CMK (cell line): Measurements from ENCODE around the gene HNRNPM.
A peak's percentile ranks its signal among the peaks of the same experiment; 100 is the strongest.
"Not testable (repeated sequence)": the region's sequence is repeated elsewhere in the genome, so short reads cannot be mapped to it uniquely, and the experiment has no call there.

Experiments used
- DNase-seq: peaks from one replicate; pipeline ENCODE4 v3.0.0-alpha.2; 2010; ENCODE audit warnings: low read depth

HNRNPM gene

GRCh38 chr19:8444677-8445487 is at the start of gene HNRNPM:
TSS of gene HNRNPM (plus strand) at chr19:8444975. CDS start at chr19:8444999, 24 bp downstream.
- peak; percentile 93 for DNase-seq

- DNase-seq, result no peak
These were observed 49.1 kb upstream of the HNRNPM start for GRCh38 chr19:8395621-8396082.

- DNase-seq, result no peak
These were observed 48.6 kb upstream of the HNRNPM start for GRCh38 chr19:8396185-8396562.

- no peak for DNase-seq
These were observed 48.1 kb upstream of the HNRNPM start for GRCh38 chr19:8396563-8397203.

- no peak for DNase-seq
These were observed 47.5 kb upstream of the HNRNPM start for GRCh38 chr19:8397271-8397670.

DNA sequence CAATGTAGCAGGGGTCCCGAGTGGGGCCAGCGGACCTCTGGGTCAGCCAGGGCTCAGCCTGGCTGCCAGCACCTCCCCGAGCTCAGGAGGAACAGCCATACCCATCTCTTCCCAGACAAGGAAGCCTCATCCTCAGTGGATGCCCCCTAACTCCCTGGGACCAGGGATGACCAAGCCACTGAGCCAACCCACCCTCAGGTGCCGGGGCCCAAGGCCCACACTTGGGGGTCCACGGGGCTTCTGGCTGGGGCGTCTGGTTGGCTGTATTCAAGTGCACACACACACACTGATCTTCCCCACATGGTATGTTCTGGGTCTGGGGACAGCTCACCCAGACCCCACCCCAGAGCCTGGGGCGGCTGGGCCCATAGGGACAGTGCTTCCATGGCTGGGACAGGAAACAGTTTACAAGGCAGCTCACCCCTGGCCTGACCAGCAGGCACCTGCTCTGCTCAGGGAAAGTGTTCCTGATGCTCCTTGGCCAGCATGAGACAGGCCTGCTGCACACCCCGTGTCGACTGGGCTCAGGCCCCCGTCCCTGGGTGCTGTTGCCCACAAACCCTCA is 46.9 kb upstream of the HNRNPM start:
- DNase-seq, result no peak

DNA sequence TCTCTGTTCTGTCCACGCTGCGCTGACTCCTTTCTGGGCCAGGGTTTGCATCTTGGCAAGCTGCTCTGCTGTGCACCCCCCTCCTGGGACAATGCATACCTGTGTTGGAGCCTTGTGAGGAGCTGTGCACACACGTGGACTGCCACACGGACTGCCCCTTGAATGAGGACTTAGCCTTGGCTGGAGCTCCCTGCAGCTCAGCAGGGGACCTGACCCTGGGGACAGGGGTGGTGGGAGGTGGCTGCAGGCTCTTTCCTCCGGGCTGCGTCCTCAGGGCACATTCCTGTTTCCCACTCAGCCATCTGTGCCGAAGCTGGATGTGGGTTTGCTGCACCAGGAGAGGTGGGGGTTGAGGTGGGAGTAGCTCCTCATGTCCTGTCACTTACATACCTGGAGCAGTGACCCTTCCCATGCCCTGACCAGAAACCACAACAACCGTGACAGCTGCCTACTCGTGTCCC is 46.4 kb upstream of the HNRNPM start:
- DNase-seq, result no peak

DNA sequence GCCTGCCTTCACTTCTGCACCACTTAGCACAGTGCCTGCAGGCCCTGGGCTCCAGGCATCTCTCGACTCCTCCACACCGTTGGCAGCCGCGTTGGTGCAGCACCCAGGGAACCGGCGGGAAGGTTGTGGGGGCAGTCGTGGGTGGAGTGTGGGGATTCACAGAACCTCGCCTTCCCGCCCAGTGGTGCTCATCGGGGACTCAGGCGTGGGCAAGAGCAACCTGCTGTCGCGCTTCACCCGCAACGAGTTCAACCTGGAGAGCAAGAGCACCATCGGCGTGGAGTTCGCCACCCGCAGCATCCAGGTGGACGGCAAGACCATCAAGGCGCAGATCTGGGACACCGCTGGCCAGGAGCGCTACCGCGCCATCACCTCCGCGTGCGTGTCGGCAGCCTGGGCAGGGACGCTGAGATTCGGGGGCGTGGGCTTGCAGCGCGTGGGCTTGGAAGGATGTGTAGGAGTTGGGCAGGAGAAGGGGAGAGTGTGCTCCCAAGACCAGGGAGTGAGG is 45.0 kb upstream of the HNRNPM start:
- DNase-seq, result no peak

- no peak for DNase-seq
These were observed 42.8 kb upstream of the HNRNPM start for GRCh38 chr19:8401981-8402411.

DNA sequence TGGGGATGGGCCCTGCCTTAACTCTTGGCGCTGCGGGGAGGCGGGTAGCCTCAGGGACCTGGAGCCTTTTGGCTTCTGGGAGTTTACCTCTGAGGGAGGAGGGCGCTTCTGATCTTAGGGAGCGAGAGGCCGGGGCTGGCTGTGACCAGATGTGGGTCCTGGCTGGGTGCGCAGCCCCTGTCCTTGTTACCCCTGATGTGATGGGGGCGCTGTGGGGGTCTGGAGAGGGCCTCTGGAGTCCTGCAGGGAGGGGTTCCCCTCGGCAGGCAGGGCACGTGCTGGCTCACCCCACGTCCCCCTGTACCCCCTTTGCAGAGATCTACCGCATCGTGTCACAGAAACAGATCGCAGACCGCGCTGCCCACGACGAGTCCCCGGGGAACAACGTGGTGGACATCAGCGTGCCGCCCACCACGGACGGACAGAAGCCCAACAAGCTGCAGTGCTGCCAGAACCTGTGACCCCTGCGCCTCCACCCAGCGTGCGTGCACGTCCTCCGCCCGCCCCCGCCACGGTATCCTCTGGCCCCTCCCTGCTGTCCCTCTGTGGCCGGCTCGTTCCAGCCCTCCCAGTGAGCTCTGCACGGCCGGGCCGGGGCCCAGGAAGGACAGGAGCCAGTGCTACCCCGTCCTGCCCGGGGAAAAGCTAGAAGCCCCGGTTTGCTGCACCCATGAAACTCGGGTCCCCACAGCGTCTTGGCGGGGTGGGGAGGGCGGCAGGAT is 41.5 kb upstream of the HNRNPM start:
- DNase-seq, result no peak

DNA sequence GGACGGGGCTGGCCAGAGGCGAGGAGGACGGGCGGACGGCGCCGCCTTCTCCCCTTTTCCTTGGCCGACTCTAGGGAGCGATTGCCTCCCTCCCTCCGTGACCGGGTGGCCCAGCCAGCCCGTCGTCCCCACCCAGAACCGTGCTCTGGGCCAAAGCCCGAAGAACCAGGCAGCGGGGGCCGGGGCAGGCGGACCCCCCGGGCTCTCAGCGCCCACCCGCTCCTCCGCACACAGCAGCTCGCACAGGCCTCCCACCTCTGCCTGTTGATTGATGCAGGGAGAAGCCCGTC is 41.0 kb upstream of the HNRNPM start:
- no peak for DNase-seq

- no peak for DNase-seq
These were observed 40.2 kb upstream of the HNRNPM start for GRCh38 chr19:8404391-8405151.

- not testable (repeated sequence) for DNase-seq
These were observed 34.1 kb upstream of the HNRNPM start for GRCh38 chr19:8410718-8411117.

GRCh38 chr19:8412783-8413628 is 31.8 kb upstream of the HNRNPM start, which contains the start of gene MARCHF2:
TSS of gene MARCHF2 (plus strand) at chr19:8413305. CDS start at chr19:8421841, 8,536 bp downstream.
- peak; percentile 90 for DNase-seq

- no peak for DNase-seq
These were observed 31.2 kb upstream of the HNRNPM start for GRCh38 chr19:8413629-8413995.

GRCh38 chr19:8416796-8417195 is 28.0 kb upstream of the HNRNPM start:
- no peak for DNase-seq

DNA sequence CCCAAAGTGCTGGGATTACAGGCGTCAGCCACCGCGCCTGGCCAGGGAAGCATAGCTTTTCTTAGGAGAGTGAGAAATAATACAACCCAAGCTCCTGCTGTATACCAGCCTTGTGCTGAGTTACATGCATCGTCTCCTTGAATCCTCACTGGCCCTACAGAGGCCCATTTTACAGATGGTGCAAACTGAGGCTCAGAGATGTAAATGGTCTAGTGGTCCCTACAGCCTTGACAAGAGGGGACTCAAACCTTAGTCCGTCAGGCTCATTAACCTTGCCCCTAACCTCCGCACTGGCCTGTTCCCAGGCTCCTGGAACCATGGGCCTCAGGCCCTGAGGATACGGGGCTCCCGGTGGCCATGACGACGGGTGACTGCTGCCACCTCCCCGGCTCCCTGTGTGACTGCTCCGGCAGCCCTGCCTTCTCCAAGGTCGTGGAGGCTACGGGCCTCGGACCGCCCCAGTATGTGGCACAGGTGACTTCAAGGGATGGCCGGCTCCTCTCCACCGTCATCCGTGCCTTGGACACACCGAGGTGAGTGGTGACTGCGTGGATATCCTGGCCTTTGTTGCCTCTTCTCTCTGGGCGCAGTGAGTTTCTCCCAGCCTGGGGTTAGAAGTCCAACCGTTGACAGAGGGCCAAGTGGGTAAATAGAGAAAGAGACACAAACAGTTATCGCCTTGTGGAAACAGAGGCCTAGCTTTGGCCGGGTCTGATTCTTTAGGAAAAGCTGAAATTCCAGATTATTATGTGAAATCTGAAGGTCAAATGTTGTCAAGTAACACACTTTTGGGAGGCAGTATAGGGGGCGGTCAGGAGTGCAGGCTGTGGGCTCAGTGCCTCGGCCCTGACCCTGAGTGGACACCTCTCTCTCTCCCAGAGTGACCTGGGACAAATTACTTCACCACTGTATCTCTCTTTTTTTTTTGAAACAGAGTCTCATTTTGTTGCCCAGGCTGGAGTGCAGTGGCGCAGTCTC is 23.0 kb upstream of the HNRNPM start:
- DNase-seq, result no peak

DNA sequence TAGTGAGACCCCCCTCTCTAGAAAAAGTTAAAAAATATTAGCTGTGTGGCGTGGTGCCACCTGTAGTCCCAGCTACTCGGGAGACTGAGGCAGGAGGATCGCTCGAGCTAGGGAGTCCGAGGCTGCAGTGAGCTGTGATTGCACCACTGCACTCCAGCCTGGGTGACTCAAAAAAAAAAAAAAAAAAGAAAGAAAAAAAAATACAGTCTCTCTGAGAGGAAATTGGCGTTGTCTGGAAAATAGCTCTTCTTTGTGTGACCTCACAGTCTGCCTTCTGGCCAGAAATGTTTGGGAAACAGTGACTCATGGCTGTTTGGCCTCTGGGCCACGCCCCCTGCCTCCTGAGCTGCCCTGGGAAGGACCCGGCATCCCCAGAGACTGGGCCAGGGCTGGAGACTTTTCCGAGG is 21.0 kb upstream of the HNRNPM start:
- no peak for DNase-seq

GRCh38 chr19:8425331-8425730 is 19.4 kb upstream of the HNRNPM start:
- not testable (repeated sequence) for DNase-seq
